ENCODE results near the gene TM4SF1. TPM values are rescaled to one million over a fixed set of nuclear protein-coding genes. Genes with fewer than 3 reads are reported as not detected.

The TM4SF1 gene
- total and polyA plus RNA-seq, 2 donors from 2014 or later = 101 to 173 TPM

- Histone ChIP-seq H3K27ac (ENCODE audit: low read depth in 2 of 2, low read length in 2 of 2) (no peak overlapping the region), H3K36me3 (ENCODE audit: control insufficient read depth in 2 of 3, insufficient read depth in 3 of 3, low read length in 3 of 3) (peaks cover 0 to 8% (median 0%) of the 10 kb centered on the region in 3 donors), H3K4me1 (ENCODE audit: control insufficient read depth in 2 of 3, insufficient read depth in 2 of 3, low read depth in 1 of 3, low read length in 3 of 3) (peaks cover 0 to 12% (median 2%) of the 10 kb centered on the region in 3 donors), H3K27me3 (ENCODE audit: control insufficient read depth, insufficient read depth, low read length) (no peaks in the 10 kb centered on the region), H3K4me3 (ENCODE audit: low read length in 3 of 3) (no peak overlapping the region), H3K9me3 (ENCODE audit: control insufficient read depth in 2 of 3, insufficient read depth in 1 of 3, low read length in 3 of 3) (no peaks in the 10 kb centered on the region), H3K9ac (ENCODE audit: low read length in 3 of 3) (no peak overlapping the region)
- DNase-seq (no peak), FAIRE-seq (no peak)
- intact Hi-C loops (cut with DNase I) = no loop called here
- no peak for TF ChIP-seq CTCF (IDR thresholded peaks at IDR 0.05; ENCODE audit: borderline replicate concordance, extremely low read depth, insufficient read depth)
These were observed 9.2 kb downstream of the TM4SF1 start for GRCh38 chr3:149368201-149368673.

- TF ChIP-seq CTCF (IDR thresholded peaks at IDR 0.05; ENCODE audit: borderline replicate concordance, extremely low read depth, insufficient read depth) = no peak
- H3K27ac ChIP-seq (ENCODE audit: low read depth in 2 of 2, low read length in 2 of 2) = no peak overlapping the region
- no peak for FAIRE-seq
- peaks cover 0 to 12% (median 2%) of the 10 kb centered on the region in 3 donors for H3K4me1 ChIP-seq (ENCODE audit: control insufficient read depth in 2 of 3, insufficient read depth in 2 of 3, low read depth in 1 of 3, low read length in 3 of 3)
- no peak overlapping the region for H3K4me3 ChIP-seq (ENCODE audit: low read length in 3 of 3)
- DNase-seq = no peak
- H3K9me3 ChIP-seq (ENCODE audit: control insufficient read depth in 2 of 3, insufficient read depth in 1 of 3, low read length in 3 of 3) = no peaks in the 10 kb centered on the region
- no peaks in the 10 kb centered on the region for H3K27me3 ChIP-seq (ENCODE audit: control insufficient read depth, insufficient read depth, low read length)
- no peak overlapping the region for H3K9ac ChIP-seq (ENCODE audit: low read length in 3 of 3)
- H3K36me3 ChIP-seq (ENCODE audit: control insufficient read depth in 2 of 3, insufficient read depth in 3 of 3, low read length in 3 of 3) = peaks cover 0 to 8% (median 0%) of the 10 kb centered on the region in 3 donors
- intact Hi-C loops (cut with DNase I) = no loop called here
These were observed 10.3 kb downstream of the TM4SF1 start for GRCh38 chr3:149366941-149367840.

- peaks cover 0 to 8% (median 2%) of the 10 kb centered on the region in 3 donors for H3K4me1 ChIP-seq (ENCODE audit: control insufficient read depth in 2 of 3, insufficient read depth in 2 of 3, low read depth in 1 of 3, low read length in 3 of 3)
- TF ChIP-seq CTCF (IDR thresholded peaks at IDR 0.05; ENCODE audit: borderline replicate concordance, extremely low read depth, insufficient read depth) = no peak
- no peak overlapping the region for H3K27ac ChIP-seq (ENCODE audit: low read depth in 2 of 2, low read length in 2 of 2)
- H3K9me3 ChIP-seq (ENCODE audit: control insufficient read depth in 2 of 3, insufficient read depth in 1 of 3, low read length in 3 of 3) = no peaks in the 10 kb centered on the region
- no peak for DNase-seq
- intact Hi-C loops (cut with DNase I) = no loop called here
- FAIRE-seq = no peak
- peaks cover 0 to 1% (median 0%) of the 10 kb centered on the region in 3 donors for H3K36me3 ChIP-seq (ENCODE audit: control insufficient read depth in 2 of 3, insufficient read depth in 3 of 3, low read length in 3 of 3)
- H3K4me3 ChIP-seq (ENCODE audit: low read length in 3 of 3) = no peak overlapping the region
- no peaks in the 10 kb centered on the region for H3K27me3 ChIP-seq (ENCODE audit: control insufficient read depth, insufficient read depth, low read length)
- no peak overlapping the region for H3K9ac ChIP-seq (ENCODE audit: low read length in 3 of 3)
These were observed 11.4 kb downstream of the TM4SF1 start for GRCh38 chr3:149366031-149366430.
